GM19193 (cell line): ENCODE results near the gene FBN1.

Experiments used
- POLR2A ChIP-seq: IDR thresholded peaks from 4 replicates; pipeline ENCODE4 v1.6.1; 2011; ENCODE audit not compliant: insufficient read depth, insufficient read length; ENCODE audit errors: extremely low read depth

The FBN1 gene

GRCh38 chr15:48462688-48463087 lies 182.8 kb downstream of the FBN1 start:
- no peak for TF ChIP-seq POLR2A

GRCh38 chr15:48459571-48460442 lies 185.7 kb downstream of the FBN1 start:
- TF ChIP-seq POLR2A, result no peak

- no peak for TF ChIP-seq POLR2A
Measured at GRCh38 chr15:48458876-48459275, 186.6 kb downstream of the FBN1 start.

GRCh38 chr15:48456134-48456533 lies 189.4 kb downstream of the FBN1 start:
- TF ChIP-seq POLR2A, result no peak

GRCh38 chr15:48451736-48452135 lies 193.8 kb downstream of the FBN1 start:
- TF ChIP-seq POLR2A, result no peak

- TF ChIP-seq POLR2A, result no peak
Measured at GRCh38 chr15:48451241-48451640, 194.3 kb downstream of the FBN1 start.

- no peak for TF ChIP-seq POLR2A
Measured at GRCh38 chr15:48449734-48450133, 195.8 kb downstream of the FBN1 start.

- TF ChIP-seq POLR2A, result no peak
Measured at GRCh38 chr15:48447657-48448056, 197.9 kb downstream of the FBN1 start.

GRCh38 chr15:48447058-48447457 lies 198.5 kb downstream of the FBN1 start:
- TF ChIP-seq POLR2A, result no peak

GRCh38 chr15:48442011-48442410 lies 203.5 kb downstream of the FBN1 start:
- TF ChIP-seq POLR2A, result no peak

GRCh38 chr15:48440084-48440483 lies 205.4 kb downstream of the FBN1 start:
- TF ChIP-seq POLR2A, result no peak

- no peak for TF ChIP-seq POLR2A
Measured at GRCh38 chr15:48437178-48437577, 208.3 kb downstream of the FBN1 start.

GRCh38 chr15:48435321-48435720 lies 210.2 kb downstream of the FBN1 start:
- no peak for TF ChIP-seq POLR2A

- no peak for TF ChIP-seq POLR2A
Measured at GRCh38 chr15:48433226-48433886, 212.2 kb downstream of the FBN1 start.

GRCh38 chr15:48432688-48433087 lies 212.8 kb downstream of the FBN1 start:
- TF ChIP-seq POLR2A, result no peak

- no peak for TF ChIP-seq POLR2A
Measured at GRCh38 chr15:48427960-48428547, 217.5 kb downstream of the FBN1 start.
